Smooth muscle cell (in vitro differentiated cells): ENCODE results near the gene KIF17. TPM values are rescaled to one million over a fixed set of nuclear protein-coding genes. Genes with fewer than 3 reads are reported as not detected.

Source experiments
- DNase-seq: peaks from one replicate; lab custom pipeline; 2025; ENCODE audit not compliant: unreplicated experiment; lab: John Stamatoyannopoulos, UW
- H2AFZ ChIP-seq: fragments of 200-600 bp; sonication (generic); 2 replicates; pipeline ENCODE4 v1.6.0; 2016; ENCODE audit warnings: antibody characterized with exemption, low read depth, mild to moderate bottlenecking
- H3F3A ChIP-seq: fragments of 200-600 bp; sonication (generic); 2 replicates; pipeline ENCODE4 v1.6.0; 2017; ENCODE audit warnings: antibody characterized with exemption, low read depth
- H3K27ac ChIP-seq: fragments of 200-600 bp; sonication (generic); 2 replicates; pipeline ENCODE4 v1.5.1; 2016; ENCODE audit warnings: low read depth, mild to moderate bottlenecking
- H3K27me3 ChIP-seq: fragments of 200-600 bp; sonication (generic); 2 replicates; pipeline ENCODE4 v1.6.1; 2016; ENCODE audit warnings: low read depth, mild to moderate bottlenecking
- H3K36me3 ChIP-seq: fragments of 200-600 bp; sonication (generic); 2 replicates; pipeline ENCODE4 v1.5.1; 2016; ENCODE audit warnings: low read depth
- H3K4me1 ChIP-seq: fragments of 200-600 bp; sonication (generic); 2 replicates; pipeline ENCODE4 v1.5.1; 2016; ENCODE audit warnings: low read depth
- H3K4me2 ChIP-seq: fragments of 200-600 bp; sonication (generic); 2 replicates; pipeline ENCODE4 v1.6.0; 2016; ENCODE audit warnings: mild to moderate bottlenecking
- H3K4me3 ChIP-seq: fragments of 200-600 bp; sonication (generic); 2 replicates; pipeline ENCODE4 v1.5.1; 2016; ENCODE audit warnings: mild to moderate bottlenecking
- H3K79me2 ChIP-seq: fragments of 200-600 bp; sonication (generic); 2 replicates; pipeline ENCODE4 v1.6.0; 2016; ENCODE audit warnings: low read depth, mild to moderate bottlenecking
- H3K9ac ChIP-seq: fragments of 200-600 bp; sonication (generic); 2 replicates; pipeline ENCODE4 v1.6.0; 2016; ENCODE audit warnings: low read depth
- H3K9me3 ChIP-seq: fragments of 200-600 bp; sonication (generic); replicated peaks from 2 replicates; pipeline ENCODE4 v1.5.1; 2016; ENCODE audit warnings: low read depth
- H4K20me1 ChIP-seq: fragments of 200-600 bp; sonication (generic); 2 replicates; pipeline ENCODE4 v1.6.0; 2016; ENCODE audit warnings: low read depth
- CTCF ChIP-seq: fragments of 200-600 bp; sonication (generic); IDR thresholded peaks from 2 replicates; pipeline ENCODE4 v1.5.1; 2017; ENCODE audit warnings: borderline replicate concordance, mild to moderate bottlenecking, antibody characterized with exemption; ENCODE audit not compliant: insufficient read depth, poor library complexity, severe bottlenecking
- WGBS: methylation state at CpG from one replicate; pipeline ENCODE4 v1.1.7; 2016; ENCODE audit warnings: low lambda C conversion rate; 5-methylcytosine and 5-hydroxymethylcytosine counted together
- polyA plus RNA-seq: library from polyadenylated mRNA; unstranded; fragments of >200 nt; fragmentation: Nextera tagmentation; extraction: Ambion mirVana; gene quantifications from 2 replicates; pipeline ENCODE4 v1.2.1, GENCODE V29; 2016
- total RNA-seq: library from RNA; depleted of rRNA; stranded (reverse); fragments of >200 nt; gene quantifications from 2 replicates; pipeline ENCODE4 v1.2.3, GENCODE V29; 2014

Gene KIF17
- total and polyA plus RNA-seq, 2 experiments from 2014 or later = 0.13 to 2.2 TPM

DNA sequence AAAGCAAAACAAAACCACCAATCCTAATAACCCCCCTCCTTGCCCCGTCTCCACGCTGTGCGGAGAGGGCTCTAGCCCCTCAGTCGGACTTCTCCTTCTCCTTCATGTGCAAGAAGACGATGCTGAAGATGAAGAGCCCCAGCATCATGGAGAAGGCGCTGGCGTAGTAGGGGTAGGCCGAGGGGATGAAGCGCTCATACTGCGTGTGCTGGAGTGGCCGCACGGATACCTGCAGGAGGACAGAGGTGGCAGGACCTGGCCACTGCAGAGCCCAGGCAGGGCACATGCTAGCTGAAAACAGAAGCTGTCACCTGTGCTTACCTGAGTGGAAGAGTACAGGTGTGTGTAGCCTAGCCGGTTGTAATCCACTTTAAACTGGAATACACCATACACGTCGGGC is 65.5 kb downstream of the KIF17 start:
- no peaks in the 10 kb centered on the region for H3K27me3 ChIP-seq
- no peak overlapping the region for H2AFZ ChIP-seq
- H3K79me2 ChIP-seq = peaks cover 3% of the 10 kb centered on the region
- no peaks in the 10 kb centered on the region for H3K9me3 ChIP-seq
- H3K36me3 ChIP-seq = peaks cover 3% of the 10 kb centered on the region
- no peak for TF ChIP-seq CTCF
- no peak for DNase-seq
- no peak overlapping the region for H3K4me3 ChIP-seq
- no peak overlapping the region for H3K27ac ChIP-seq
- no peaks in the 10 kb centered on the region for H3F3A ChIP-seq
- no peak overlapping the region for H3K4me2 ChIP-seq
- H3K9ac ChIP-seq = no peak overlapping the region
- WGBS = 96% methylated on average over 15 of the region's 15 CpGs
- no peaks in the 10 kb centered on the region for H3K4me1 ChIP-seq
- peaks cover 15% of the 10 kb centered on the region for H4K20me1 ChIP-seq

- Histone ChIP-seq H2AFZ (no peak overlapping the region), H3K4me3 (no peak overlapping the region), H3K36me3 (peaks cover 3% of the 10 kb centered on the region), H4K20me1 (no peaks in the 10 kb centered on the region), H3K27ac (no peak overlapping the region), H3K79me2 (no peaks in the 10 kb centered on the region), H3F3A (no peaks in the 10 kb centered on the region), H3K4me2 (no peak overlapping the region), H3K4me1 (no peaks in the 10 kb centered on the region), H3K9ac (no peak overlapping the region), H3K9me3 (no peaks in the 10 kb centered on the region), H3K27me3 (no peaks in the 10 kb centered on the region)
- TF ChIP-seq CTCF = no peak
- 96% methylated on average over 15 of the region's 15 CpGs for WGBS
- no peak for DNase-seq
Observed at GRCh38 chr1:20648946-20649345, 68.9 kb downstream of the KIF17 start.

DNA sequence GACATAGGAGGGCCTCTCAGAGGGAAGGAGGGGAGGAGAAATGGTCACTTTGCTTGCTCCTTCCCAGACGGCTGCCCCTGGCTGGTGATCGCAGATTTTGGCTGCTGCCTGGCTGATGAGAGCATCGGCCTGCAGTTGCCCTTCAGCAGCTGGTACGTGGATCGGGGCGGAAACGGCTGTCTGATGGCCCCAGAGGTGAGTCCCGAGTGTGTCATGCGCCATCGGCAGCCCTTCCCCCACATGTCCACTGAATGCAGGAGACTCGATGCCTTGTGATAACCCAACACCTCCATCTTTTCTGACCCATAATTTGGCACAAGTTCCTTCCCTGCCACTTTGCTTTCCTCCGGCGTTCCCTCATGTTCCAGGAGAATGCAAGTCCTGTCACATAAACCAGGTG is 69.4 kb downstream of the KIF17 start:
- H2AFZ ChIP-seq = no peak overlapping the region
- H3K79me2 ChIP-seq = no peaks in the 10 kb centered on the region
- no peak overlapping the region for H3K9ac ChIP-seq
- H3K9me3 ChIP-seq = no peaks in the 10 kb centered on the region
- H3K27ac ChIP-seq = no peak overlapping the region
- H4K20me1 ChIP-seq = no peaks in the 10 kb centered on the region
- H3K27me3 ChIP-seq = no peaks in the 10 kb centered on the region
- no peak for TF ChIP-seq CTCF
- no peak for DNase-seq
- no peak overlapping the region for H3K4me3 ChIP-seq
- peaks cover 3% of the 10 kb centered on the region for H3K36me3 ChIP-seq
- no peaks in the 10 kb centered on the region for H3F3A ChIP-seq
- no peaks in the 10 kb centered on the region for H3K4me1 ChIP-seq
- no peak overlapping the region for H3K4me2 ChIP-seq
- 94% methylated on average over 13 of the region's 13 CpGs for WGBS

- no peak overlapping the region for H3K4me2 ChIP-seq
- no peak overlapping the region for H3K4me3 ChIP-seq
- H3K36me3 ChIP-seq = no peaks in the 10 kb centered on the region
- H3K79me2 ChIP-seq = no peaks in the 10 kb centered on the region
- no peaks in the 10 kb centered on the region for H3K9me3 ChIP-seq
- no peak overlapping the region for H3K9ac ChIP-seq
- no peak overlapping the region for H2AFZ ChIP-seq
- H3F3A ChIP-seq = no peaks in the 10 kb centered on the region
- H3K27ac ChIP-seq = no peak overlapping the region
- no peak for TF ChIP-seq CTCF
- 85% methylated on average over 14 of the region's 14 CpGs for WGBS
- no peaks in the 10 kb centered on the region for H4K20me1 ChIP-seq
- H3K27me3 ChIP-seq = no peaks in the 10 kb centered on the region
- H3K4me1 ChIP-seq = no peaks in the 10 kb centered on the region
- DNase-seq = no peak
Observed at GRCh38 chr1:20645414-20645813, 72.4 kb downstream of the KIF17 start.
